ENCODE measurements around the gene CDKN2AIP. TPM values are rescaled to one million over a fixed set of nuclear protein-coding genes. Genes with fewer than 3 reads are reported as not detected.
A peak's percentile ranks its signal among the peaks of the same experiment; 100 is the strongest.

The CDKN2AIP gene
- total and polyA plus RNA-seq, 7 experiments from 2014 or later: 24.9 to 58.2 (median 44.4) TPM

- ChIA-PET CTCF (no interaction called here), POLR2A (interaction anchor here (1.5 to 1.6 kb wide), 2 partner anchors 20 to 35 kb away, joined by 4 read pairs; partner anchors contain the start of gene CDKN2AIP)
- ATAC-seq (no peak), DNase-seq (no peak)
- Mint-ChIP-seq H3K36me3 (no peaks in the 10 kb centered on the region), H3K27me3 (peaks cover 0 to 3% (median 0%) of the 10 kb centered on the region in 5 donors), H3K9me3 (no peaks in the 10 kb centered on the region), H3K4me3 (no peak overlapping the region), H3K4me1 (peaks cover 5 to 30% (median 13%) of the 10 kb centered on the region in 7 donors), H3K27ac (peak overlapping the region in 5 of 9 donors; percentile 16 to 91 (median 51))
- no peaks in the 10 kb centered on the region for H3K27me3 ChIP-seq (ENCODE audit: control insufficient read depth in 2 of 2, insufficient read depth in 2 of 2, low read length in 2 of 2)
- no peak overlapping the region for H3K4me3 ChIP-seq (ENCODE audit: low read length)
- no peaks in the 10 kb centered on the region for H3K4me1 ChIP-seq (ENCODE audit: control insufficient read depth in 2 of 2, insufficient read depth in 2 of 2, low read length in 2 of 2)
- intact Hi-C loops (cut with micrococcal nuclease): loop anchor here (5.0 to 10.0 kb wide), 3 partner anchors 305 to 493 kb away; partner anchors contain the start of gene DCTD (in 1 of the 2)
- no peaks in the 10 kb centered on the region for H3K36me3 ChIP-seq (ENCODE audit: control insufficient read depth in 2 of 3, insufficient read depth in 3 of 3, low read length in 3 of 3)
- H3K27ac ChIP-seq (ENCODE audit: low read depth, low read length): no peak overlapping the region
- H3K9me3 ChIP-seq (ENCODE audit: control insufficient read depth in 2 of 3, low read length in 3 of 3): no peaks in the 10 kb centered on the region
Observed at GRCh38 chr4:183409934-183410333, 34.5 kb upstream of the CDKN2AIP start.

DNA sequence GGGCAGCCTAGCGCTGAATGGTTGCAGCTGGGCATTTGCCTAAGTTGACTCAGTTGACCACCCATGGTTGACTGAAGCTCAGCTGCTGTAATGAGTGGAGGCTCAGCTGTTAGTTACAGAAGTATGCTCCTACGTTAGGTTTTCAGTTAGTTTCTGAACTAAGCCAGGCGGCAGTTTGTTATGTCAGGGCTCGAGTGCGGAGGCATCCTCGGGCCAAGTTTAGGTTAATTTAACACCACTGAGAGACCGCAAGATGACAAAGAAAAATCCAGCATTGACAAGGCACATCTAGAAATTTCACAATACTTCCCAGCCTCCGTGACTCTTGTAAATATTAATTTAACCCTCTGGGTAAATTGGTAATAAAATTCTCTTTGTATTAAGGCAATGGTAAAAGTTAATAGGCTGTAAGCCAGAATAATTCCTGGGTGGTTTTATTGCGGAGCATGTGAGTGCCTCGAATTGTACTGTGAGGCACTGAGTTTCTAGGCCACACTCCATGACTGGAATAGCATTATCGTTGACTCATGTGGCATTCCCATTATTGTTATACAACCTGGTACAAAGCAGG, 33.1 kb upstream of the CDKN2AIP start:
- ChIA-PET CTCF (no interaction called here), POLR2A (interaction anchor here (1.6 kb wide), 1 partner anchor 33 kb away, joined by 4 read pairs; the partner anchor contains the start of gene CDKN2AIP)
- Histone ChIP-seq H3K27me3 (ENCODE audit: control insufficient read depth in 2 of 2, insufficient read depth in 2 of 2, low read length in 2 of 2) (no peaks in the 10 kb centered on the region), H3K4me3 (ENCODE audit: low read length) (no peak overlapping the region), H3K27ac (ENCODE audit: low read depth, low read length) (no peak overlapping the region), H3K9me3 (ENCODE audit: control insufficient read depth in 2 of 3, low read length in 3 of 3) (no peaks in the 10 kb centered on the region), H3K4me1 (ENCODE audit: control insufficient read depth in 2 of 2, insufficient read depth in 2 of 2, low read length in 2 of 2) (no peaks in the 10 kb centered on the region), H3K36me3 (ENCODE audit: control insufficient read depth in 2 of 3, insufficient read depth in 3 of 3, low read length in 3 of 3) (no peaks in the 10 kb centered on the region)
- ATAC-seq: no peak
- H3K27ac Mint-ChIP-seq: no peak overlapping the region
- no peaks in the 10 kb centered on the region for H3K9me3 Mint-ChIP-seq
- intact Hi-C loops (cut with micrococcal nuclease): no loop called here
- H3K27me3 Mint-ChIP-seq: peaks cover 0 to 3% (median 0%) of the 10 kb centered on the region in 5 donors
- no peaks in the 10 kb centered on the region for H3K36me3 Mint-ChIP-seq
- no peak for DNase-seq
- peaks cover 5 to 26% (median 12%) of the 10 kb centered on the region in 7 donors for H3K4me1 Mint-ChIP-seq
- H3K4me3 Mint-ChIP-seq: no peak overlapping the region

GRCh38 chr4:183412821-183413220, 31.6 kb upstream of the CDKN2AIP start:
- Mint-ChIP-seq H3K27ac (peak overlapping the region in 4 of 9 donors; percentile 26 to 32 (median 29)), H3K4me1 (peaks cover 1 to 17% (median 3%) of the 10 kb centered on the region in 7 donors), H3K4me3 (no peak overlapping the region), H3K9me3 (no peaks in the 10 kb centered on the region), H3K36me3 (no peaks in the 10 kb centered on the region), H3K27me3 (peaks cover 0 to 3% (median 0%) of the 10 kb centered on the region in 5 donors)
- H3K4me1 ChIP-seq (ENCODE audit: control insufficient read depth in 2 of 2, insufficient read depth in 2 of 2, low read length in 2 of 2): no peaks in the 10 kb centered on the region
- no peaks in the 10 kb centered on the region for H3K36me3 ChIP-seq (ENCODE audit: control insufficient read depth in 2 of 3, insufficient read depth in 3 of 3, low read length in 3 of 3)
- no peak overlapping the region for H3K4me3 ChIP-seq (ENCODE audit: low read length)
- no peak overlapping the region for H3K27ac ChIP-seq (ENCODE audit: low read depth, low read length)
- no peaks in the 10 kb centered on the region for H3K9me3 ChIP-seq (ENCODE audit: control insufficient read depth in 2 of 3, low read length in 3 of 3)
- DNase-seq (no peak), ATAC-seq (no peak)
- intact Hi-C loops (cut with micrococcal nuclease): no loop called here
- POLR2A ChIA-PET: no interaction called here
- no peaks in the 10 kb centered on the region for H3K27me3 ChIP-seq (ENCODE audit: control insufficient read depth in 2 of 2, insufficient read depth in 2 of 2, low read length in 2 of 2)
- CTCF ChIA-PET: no interaction called here

- peaks cover 0 to 2% (median 0%) of the 10 kb centered on the region in 5 donors for H3K27me3 Mint-ChIP-seq
- ChIA-PET POLR2A (no interaction called here), CTCF (no interaction called here)
- DNase-seq: no peak
- Histone ChIP-seq H3K9me3 (ENCODE audit: control insufficient read depth in 2 of 3, low read length in 3 of 3) (no peaks in the 10 kb centered on the region), H3K4me3 (ENCODE audit: low read length) (no peak overlapping the region), H3K4me1 (ENCODE audit: control insufficient read depth in 2 of 2, insufficient read depth in 2 of 2, low read length in 2 of 2) (no peaks in the 10 kb centered on the region), H3K27ac (ENCODE audit: low read depth, low read length) (no peak overlapping the region), H3K27me3 (ENCODE audit: control insufficient read depth in 2 of 2, insufficient read depth in 2 of 2, low read length in 2 of 2) (no peaks in the 10 kb centered on the region), H3K36me3 (ENCODE audit: control insufficient read depth in 2 of 3, insufficient read depth in 3 of 3, low read length in 3 of 3) (no peaks in the 10 kb centered on the region)
- H3K4me3 Mint-ChIP-seq: no peak overlapping the region
- no peak for ATAC-seq
- H3K4me1 Mint-ChIP-seq: peaks cover 0 to 11% (median 0%) of the 10 kb centered on the region in 7 donors
- H3K36me3 Mint-ChIP-seq: no peaks in the 10 kb centered on the region
- intact Hi-C loops (cut with micrococcal nuclease): no loop called here
- H3K9me3 Mint-ChIP-seq: no peaks in the 10 kb centered on the region
- peak overlapping the region in 4 of 9 donors; percentile 26 to 32 (median 29) for H3K27ac Mint-ChIP-seq
Observed at GRCh38 chr4:183413234-183414200, 30.9 kb upstream of the CDKN2AIP start.

- ChIA-PET POLR2A (interaction anchor here (0.6 kb wide), 1 partner anchor 27 kb away, joined by 3 read pairs; no protein-coding TSS in a partner anchor), CTCF (no interaction called here)
- Histone ChIP-seq H3K4me3 (ENCODE audit: low read length) (no peak overlapping the region), H3K27me3 (ENCODE audit: control insufficient read depth in 2 of 2, insufficient read depth in 2 of 2, low read length in 2 of 2) (no peaks in the 10 kb centered on the region), H3K4me1 (ENCODE audit: control insufficient read depth in 2 of 2, insufficient read depth in 2 of 2, low read length in 2 of 2) (no peaks in the 10 kb centered on the region), H3K27ac (ENCODE audit: low read depth, low read length) (no peak overlapping the region), H3K36me3 (ENCODE audit: control insufficient read depth in 2 of 3, insufficient read depth in 3 of 3, low read length in 3 of 3) (no peaks in the 10 kb centered on the region), H3K9me3 (ENCODE audit: control insufficient read depth in 2 of 3, low read length in 3 of 3) (no peaks in the 10 kb centered on the region)
- intact Hi-C loops (cut with micrococcal nuclease): no loop called here
- no peaks in the 10 kb centered on the region for H3K9me3 Mint-ChIP-seq
- peaks cover 0 to 2% (median 0%) of the 10 kb centered on the region in 5 donors for H3K27me3 Mint-ChIP-seq
- ATAC-seq (no peak), DNase-seq (no peak)
- no peaks in the 10 kb centered on the region for H3K36me3 Mint-ChIP-seq
- peak overlapping the region in 1 of 9 donors; percentile 84 for H3K27ac Mint-ChIP-seq
- peaks cover 0 to 6% (median 0%) of the 10 kb centered on the region in 7 donors for H3K4me1 Mint-ChIP-seq
- H3K4me3 Mint-ChIP-seq: no peak overlapping the region
Observed at GRCh38 chr4:183416879-183417755, 27.3 kb upstream of the CDKN2AIP start.

DNA sequence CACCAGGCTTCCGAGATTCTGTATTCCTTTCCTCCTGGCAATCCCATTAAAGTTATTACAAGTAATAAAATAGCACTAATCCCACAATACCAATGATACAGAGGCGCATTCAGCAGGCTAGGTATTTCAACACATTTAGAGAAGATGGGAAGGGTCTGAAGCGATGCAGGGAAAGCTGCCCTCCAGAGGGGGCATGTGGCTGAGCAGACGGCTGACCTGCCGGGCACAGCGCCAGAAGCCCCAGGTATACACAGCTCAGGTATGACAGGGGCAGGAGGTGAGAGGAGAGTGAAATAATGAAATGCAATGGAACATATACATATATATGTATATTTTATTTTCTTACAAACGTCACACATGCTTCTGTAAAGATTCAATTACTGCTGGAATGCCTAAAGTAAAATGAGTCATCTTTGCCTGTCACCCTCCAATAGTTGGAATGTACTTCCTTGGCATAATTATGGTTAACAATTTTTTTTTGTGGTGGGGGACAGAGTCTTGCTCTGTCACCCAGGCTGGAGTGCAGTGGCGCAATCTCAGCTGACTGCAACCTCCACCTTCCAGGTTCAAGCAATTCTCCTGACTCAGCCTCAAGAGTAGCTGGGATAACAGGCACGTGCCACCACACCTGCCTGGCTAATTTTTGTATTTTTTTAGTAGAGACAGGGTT, 21.3 kb upstream of the CDKN2AIP start:
- Histone ChIP-seq H3K4me3 (ENCODE audit: low read length) (no peak overlapping the region), H3K27me3 (ENCODE audit: control insufficient read depth in 2 of 2, insufficient read depth in 2 of 2, low read length in 2 of 2) (no peaks in the 10 kb centered on the region), H3K36me3 (ENCODE audit: control insufficient read depth in 2 of 3, insufficient read depth in 3 of 3, low read length in 3 of 3) (no peaks in the 10 kb centered on the region), H3K27ac (ENCODE audit: low read depth, low read length) (no peak overlapping the region), H3K4me1 (ENCODE audit: control insufficient read depth in 2 of 2, insufficient read depth in 2 of 2, low read length in 2 of 2) (peaks cover 2 to 7% of the 10 kb centered on the region in 2 donors), H3K9me3 (ENCODE audit: control insufficient read depth in 2 of 3, low read length in 3 of 3) (no peaks in the 10 kb centered on the region)
- Mint-ChIP-seq H3K4me3 (no peak overlapping the region), H3K27ac (peak overlapping the region in 2 of 9 donors; percentile 24 to 78), H3K4me1 (peaks cover 0 to 12% (median 12%) of the 10 kb centered on the region in 7 donors), H3K9me3 (no peaks in the 10 kb centered on the region), H3K27me3 (no peaks in the 10 kb centered on the region), H3K36me3 (no peaks in the 10 kb centered on the region)
- POLR2A ChIA-PET: no interaction called here
- CTCF ChIA-PET: no interaction called here
- intact Hi-C loops (cut with micrococcal nuclease): no loop called here
- DNase-seq (no peak), ATAC-seq (no peak)

Measured in naive thymus-derived CD4-positive, alpha-beta T cell (primary cell).